H1 (cell line): Measurements from ENCODE around the gene TEKTIP1. TPM values are rescaled to one million over a fixed set of nuclear protein-coding genes. Genes with fewer than 3 reads are reported as not detected.

Experiments used
- CTCF ChIA-PET: fragments of 300-600 bp; sonication (Branson Sonifier 250); formaldehyde crosslinking; loops from one replicate; lab custom pipeline; 2021; ENCODE audit not compliant: partially characterized antibody; lab: Charles Lee
- POLR2A ChIA-PET: fragments of 300-600 bp; sonication (Branson Sonifier 250); formaldehyde crosslinking; loops from one replicate; lab custom pipeline; 2021; ENCODE audit warnings: inconsistent platforms; ENCODE audit not compliant: partially characterized antibody; lab: Charles Lee
- DNase-seq, 2 experiments: peaks; one replicate each; pipeline versions ENCODE4 v3.0.0 to v3.0.0-alpha.2; 2010 to 2022; ENCODE audit warnings: low spot score in 2 of 2, low read depth in 1 of 2, mixed read lengths in 1 of 2
- FAIRE-seq: peaks from 2 replicates; lab custom pipeline; 2011; peaks lifted over from hg19 to GRCh38; lab: Jason Lieb, UNC
- H2AFZ ChIP-seq: 2 replicates; pipeline ENCODE4 v1.8.1; 2012; ENCODE audit warnings: low read length, inconsistent platforms
- H2AK5ac ChIP-seq: 2 replicates; pipeline ENCODE4 v1.6.1; 2013; ENCODE audit warnings: low read depth, low read length
- H2BK120ac ChIP-seq: replicated peaks from 2 replicates; pipeline ENCODE3; 2013; ENCODE audit warnings: low read depth, low read length, inconsistent platforms
- H2BK12ac ChIP-seq: 2 replicates; pipeline ENCODE4 v1.6.1; 2013; ENCODE audit warnings: low read depth, low read length
- H2BK15ac ChIP-seq: 2 replicates; pipeline ENCODE4 v1.6.1; 2013; ENCODE audit warnings: low read length
- H2BK20ac ChIP-seq: 2 replicates; pipeline ENCODE4 v1.6.1; 2013; ENCODE audit warnings: low read length
- H2BK5ac ChIP-seq: 2 replicates; pipeline ENCODE4 v1.6.1; 2013; ENCODE audit warnings: low read depth, low read length
- H3K14ac ChIP-seq: 2 replicates; pipeline ENCODE4 v1.6.1; 2013; ENCODE audit warnings: inconsistent platforms; ENCODE audit not compliant: insufficient read length
- H3K18ac ChIP-seq: 2 replicates; pipeline ENCODE4 v1.6.1; 2013; ENCODE audit warnings: low read length; ENCODE audit errors: extremely low read depth
- H3K23ac ChIP-seq: 2 replicates; pipeline ENCODE4 v1.6.1; 2013; ENCODE audit warnings: inconsistent platforms; ENCODE audit not compliant: insufficient read length
- H3K23me2 ChIP-seq: 2 replicates; pipeline ENCODE4 v1.6.1; 2013; ENCODE audit warnings: low read depth, low read length
- H3K27ac ChIP-seq: 2 replicates; pipeline ENCODE4 v1.6.1; 2011; ENCODE audit warnings: low read depth, low read length, inconsistent platforms
- H3K27me3 ChIP-seq, 4 experiments: replicated peaks in 1 of 4; 1 replicate in 1 of 4; 2 replicates in 3 of 4; pipeline versions ENCODE4 v1.6.1 to v1.8.1; 2011 to 2013; ENCODE audit warnings: low read length in 3 of 4, mild to moderate bottlenecking in 3 of 4, inconsistent platforms in 2 of 4, mixed read lengths in 2 of 4, moderate library complexity in 1 of 4; ENCODE audit not compliant: control insufficient read depth in 3 of 4, insufficient read depth in 3 of 4; ENCODE audit errors: extremely low read depth in 1 of 4
- H3K36me3 ChIP-seq, 4 experiments: 2 replicates each; pipeline versions ENCODE4 v1.6.1 to v1.8.1; 2011 to 2013; ENCODE audit warnings: mild to moderate bottlenecking in 4 of 4, low read length in 3 of 4, moderate library complexity in 2 of 4, control low read depth in 1 of 4, inconsistent platforms in 1 of 4; ENCODE audit not compliant: insufficient read depth in 4 of 4, control insufficient read depth in 2 of 4
- H3K4ac ChIP-seq: replicated peaks from 2 replicates; pipeline ENCODE3; 2013; ENCODE audit warnings: low read length, low read depth, mixed read lengths, inconsistent platforms; ENCODE audit not compliant: insufficient read length
- H3K4me1 ChIP-seq, 4 experiments: replicated peaks in 1 of 4; 1 replicate in 1 of 4; 2 replicates in 3 of 4; pipeline versions ENCODE4 v1.6.1 to v1.8.1; 2011 to 2013; ENCODE audit warnings: low read length in 3 of 4, inconsistent platforms in 2 of 4, mixed read lengths in 1 of 4; ENCODE audit not compliant: insufficient read depth in 4 of 4, control insufficient read depth in 3 of 4
- H3K4me2 ChIP-seq, 2 experiments: 2 replicates each; pipeline versions ENCODE4 v1.6.1 to v1.8.1; 2011 to 2013; ENCODE audit warnings: low read depth in 2 of 2, low read length in 2 of 2, control low read depth in 1 of 2, inconsistent platforms in 1 of 2, mild to moderate bottlenecking in 1 of 2; ENCODE audit not compliant: insufficient read depth in 1 of 2
- H3K4me3 ChIP-seq, 4 experiments: fragments of 200-600, 300-600 bp in 1 of 4; sonication (generic), shearing (Covaris generic), sonication (Bioruptor Twin) in 1 of 4; 2 replicates each; pipeline versions ENCODE4 v1.5.1 to v1.8.1; 2011 to 2016; ENCODE audit warnings: low read length in 4 of 4, low read depth in 3 of 4, control low read depth in 2 of 4, inconsistent platforms in 2 of 4, mild to moderate bottlenecking in 2 of 4, mixed read lengths in 1 of 4, moderate library complexity in 1 of 4; ENCODE audit not compliant: insufficient read depth in 2 of 4; ENCODE audit errors: extremely low read depth in 1 of 4
- H3K56ac ChIP-seq: replicated peaks from 2 replicates; pipeline ENCODE3; 2013; ENCODE audit warnings: low read depth, mild to moderate bottlenecking, mixed read lengths, low read length, inconsistent platforms; ENCODE audit not compliant: insufficient read length
- H3K79me1 ChIP-seq: 2 replicates; pipeline ENCODE4 v1.6.1; 2013; ENCODE audit warnings: low read depth, low read length, control low read depth
- H3K79me2 ChIP-seq, 2 experiments: 2 replicates each; pipeline versions ENCODE4 v1.6.1 to v1.8.1; 2012 to 2013; ENCODE audit warnings: low read length in 2 of 2, mild to moderate bottlenecking in 2 of 2, inconsistent platforms in 1 of 2; ENCODE audit not compliant: insufficient read depth in 2 of 2, control insufficient read depth in 1 of 2
- H3K9ac ChIP-seq, 4 experiments: replicated peaks in 1 of 4; 1 replicate in 1 of 4; 2 replicates in 3 of 4; pipeline versions ENCODE4 v1.6.1 to v1.8.1; 2011 to 2013; ENCODE audit warnings: low read depth in 3 of 4, low read length in 3 of 4, control low read depth in 2 of 4, mild to moderate bottlenecking in 2 of 4, moderate library complexity in 2 of 4, inconsistent platforms in 1 of 4; ENCODE audit errors: extremely low read depth in 1 of 4
- H3K9me3 ChIP-seq, 2 experiments: 2 replicates each; pipeline versions ENCODE4 v1.6.1 to v1.8.1; 2012 to 2013; ENCODE audit warnings: mild to moderate bottlenecking in 2 of 2, moderate library complexity in 2 of 2, control low read depth in 1 of 2, inconsistent platforms in 1 of 2, low read depth in 1 of 2, low read length in 1 of 2, mixed read lengths in 1 of 2; ENCODE audit not compliant: insufficient read depth in 2 of 2
- H4K20me1 ChIP-seq, 2 experiments: replicated peaks in 1 of 2; 2 replicates each; pipeline versions ENCODE3 to v1.8.1; 2011 to 2013; ENCODE audit warnings: inconsistent platforms in 2 of 2, low read length in 2 of 2, mild to moderate bottlenecking in 1 of 2; ENCODE audit not compliant: insufficient read depth in 2 of 2, control insufficient read depth in 1 of 2
- H4K5ac ChIP-seq: 2 replicates; pipeline ENCODE4 v1.6.1; 2013; ENCODE audit warnings: low read length, low read depth, mixed read lengths, inconsistent platforms; ENCODE audit not compliant: insufficient read length
- H4K8ac ChIP-seq: 2 replicates; pipeline ENCODE4 v1.8.0; 2013; ENCODE audit warnings: mild to moderate bottlenecking, moderate library complexity, low read length, inconsistent platforms; ENCODE audit not compliant: insufficient read depth; ENCODE audit errors: extremely low read depth
- H4K91ac ChIP-seq: replicated peaks from 2 replicates; pipeline ENCODE3; 2013; ENCODE audit warnings: low read length, mixed read lengths, inconsistent platforms; ENCODE audit not compliant: insufficient read length
- CBX5 ChIP-seq: fragments of 300-800, 300-1000 bp; sonication (generic); IDR thresholded peaks from 2 replicates; pipeline ENCODE4 v1.7.1; 2016; ENCODE audit warnings: antibody characterized with exemption, low read length, low read depth
- CHD2 ChIP-seq: IDR thresholded peaks from 2 replicates; pipeline ENCODE4 v1.6.1; 2012; ENCODE audit warnings: low read length, improper control_type of control experiment
- SUZ12 ChIP-seq: fragments of 200-600 bp; sonication (generic); IDR thresholded peaks from 2 replicates; pipeline ENCODE4 v1.6.1; 2012; ENCODE audit warnings: mild to moderate bottlenecking, inconsistent platforms, low read length, moderate library complexity, mixed read lengths
- WGBS, 2 experiments: shearing (Covaris generic) in 1 of 2; methylation state at CpG; one replicate each; pipeline versions ENCODE4 v1.1.6 to v1.1.7; 2013 to 2015; ENCODE audit warnings: low lambda C conversion rate in 2 of 2, mixed read lengths in 2 of 2, inconsistent platforms in 1 of 2, low coverage in 1 of 2, missing lambda C conversion rate in 1 of 2; ENCODE audit not compliant: insufficient replicate concordance in 2 of 2, insufficient coverage in 1 of 2, insufficient read length in 1 of 2; ENCODE audit errors: extremely low coverage in 1 of 2, missing lambda C conversion rate in 1 of 2; 5-methylcytosine and 5-hydroxymethylcytosine counted together
- polyA plus RNA-seq, 7 experiments: library from polyadenylated mRNA; depleted of rRNA in 3 of 7; stranded (reverse) in 5 of 7; unstranded in 2 of 7; fragments of >200 nt in 5 of 7; fragments of 200-250 nt in 2 of 7; gene quantifications; 1 replicate in 5 of 7; 2 replicates in 1 of 7; 4 replicates in 1 of 7; pipeline versions ENCODE4 v1.2.1 to v1.2.3, GENCODE V29; 2011 to 2013; ENCODE audit warnings: missing spikeins in 2 of 7, mixed read lengths in 2 of 7
- total RNA-seq: library from RNA; stranded (reverse); fragmentation: NEBNext Ultra II Directional; extraction: Animal tissue kit (Norgen Biotek cat#: 25700); gene quantifications from 2 replicates; pipeline ENCODE4 v1.2.1, GENCODE V29; 2021

Gene TEKTIP1
- total and polyA plus RNA-seq, 2 of the 8 experiments (the other 6 are each of a cell fraction or from before 2014, with no cell fraction given), result 1.1 TPM; not detected in 1

DNA sequence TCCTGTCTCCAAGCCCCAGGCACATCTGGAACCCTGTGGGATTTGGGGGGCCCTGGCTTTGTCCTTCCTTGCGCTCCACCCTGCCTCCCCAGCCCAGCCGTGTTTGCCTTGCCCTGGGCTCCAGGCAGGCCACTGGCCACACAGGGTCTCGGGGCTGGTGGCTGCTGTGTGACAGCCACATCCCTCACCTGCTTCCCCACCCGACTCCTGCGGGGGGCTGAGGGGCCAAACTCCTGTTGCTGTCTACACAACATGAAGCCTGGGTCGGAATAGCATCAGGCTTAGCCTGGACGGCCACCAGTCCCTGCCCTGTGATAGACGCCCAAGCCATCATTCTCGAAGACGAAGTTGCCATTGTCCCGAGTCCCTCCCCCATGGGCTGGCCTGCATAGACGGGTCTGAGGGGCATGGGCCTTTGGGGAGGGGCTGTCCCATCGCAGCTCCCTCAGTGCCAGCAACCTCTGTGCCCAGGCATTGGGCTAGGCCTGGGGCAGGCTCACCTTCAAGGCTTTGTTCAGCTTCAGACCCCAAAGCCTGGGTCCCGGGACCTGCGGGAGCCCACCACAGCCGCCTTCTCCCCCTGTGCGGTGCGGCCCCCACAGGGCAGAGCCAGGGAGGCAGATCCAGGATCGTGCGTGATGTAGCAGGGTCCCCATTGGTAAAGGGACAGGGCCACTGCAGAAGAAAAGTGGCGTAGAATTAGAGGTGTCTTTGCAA is 15.5 kb upstream of the TEKTIP1 start:
- Histone ChIP-seq H2BK12ac (no peak overlapping the region), H3K27ac (no peak overlapping the region), H3K9ac (no peak overlapping the region), H3K4me2 (no peak overlapping the region), H2BK5ac (no peak overlapping the region), H3K23me2 (no peaks in the 10 kb centered on the region; the same call in 1 of the 2 replicates), H3K56ac (no peak overlapping the region), H2BK15ac (no peak overlapping the region), H3K4me3 (no peak overlapping the region), H2BK120ac (no peak overlapping the region), H2BK20ac (no peak overlapping the region), H3K9me3 (no peaks in the 10 kb centered on the region), H3K79me1 (no peaks in the 10 kb centered on the region; the same call in 1 of the 2 replicates), H4K20me1 (peaks cover 0 to 14% of the 10 kb centered on the region in 2 experiments), H4K91ac (no peak overlapping the region), H3K27me3 (no peaks in the 10 kb centered on the region), H2AFZ (no peak overlapping the region), H3K4me1 (peaks cover 0 to 24% (median 14%) of the 10 kb centered on the region in 4 experiments; a peak in 6 of 7 replicates), H3K4ac (no peak overlapping the region), H3K14ac (no peak overlapping the region), H4K5ac (no peak overlapping the region), H3K79me2 (peaks cover 0 to 29% of the 10 kb centered on the region in 2 experiments; a peak in 3 of 4 replicates), H4K8ac (peak overlapping the region; percentile 25; the same call in 1 of the 2 replicates), H2AK5ac (no peak overlapping the region)
- 83% methylated on average over 21 of the region's 21 CpGs; no CpG with 5 or more reads in 1 of the 2 experiments for WGBS, 2 experiments
- CTCF ChIA-PET, result interaction anchor here (0.5 to 4.7 kb wide), 4 partner anchors 10 to 31 kb away, joined by 3 to 15 read pairs (median 4); no protein-coding TSS in a partner anchor
- DNase-seq (no peak), FAIRE-seq (no peak)
- POLR2A ChIA-PET, result no interaction called here
- TF ChIP-seq SUZ12 (no peak), CHD2 (no peak), CBX5 (no peak)
- TF ChIP-seq, all 59 proteins: peak for 0
- H3K36me3 ChIP-seq, result peaks cover 0 to 11% (median 3%) of the 10 kb centered on the region in 4 experiments; a peak in 4 of 8 replicates
- no peak overlapping the region for H3K18ac ChIP-seq
- no peak overlapping the region for H3K23ac ChIP-seq
